Raji (cell line): ENCODE measurements around the gene C3AR1.

Source experiments
- POLR2A ChIP-seq: IDR thresholded peaks from 2 replicates; pipeline ENCODE4 v1.6.1; 2011; ENCODE audit warnings: low read depth, low read length, control low read depth; ENCODE audit not compliant: insufficient read depth

Gene C3AR1

GRCh38 chr12:8069582-8069981, 3.4 kb upstream of the C3AR1 start:
- no peak for TF ChIP-seq POLR2A

GRCh38 chr12:8064131-8064530, 2.0 kb downstream of the C3AR1 start:
- TF ChIP-seq POLR2A, result no peak

- TF ChIP-seq POLR2A, result no peak
These were observed 7.7 kb downstream of the C3AR1 start for GRCh38 chr12:8058506-8058905.

- TF ChIP-seq POLR2A, result no peak
These were observed 8.3 kb downstream of the C3AR1 start for GRCh38 chr12:8057839-8058238.

GRCh38 chr12:8057306-8057705, 8.9 kb downstream of the C3AR1 start:
- no peak for TF ChIP-seq POLR2A

GRCh38 chr12:8054816-8055215, 11.3 kb downstream of the C3AR1 start:
- TF ChIP-seq POLR2A, result no peak

- no peak for TF ChIP-seq POLR2A
These were observed 13.5 kb downstream of the C3AR1 start for GRCh38 chr12:8052679-8053078.

- TF ChIP-seq POLR2A, result no peak
These were observed 15.4 kb downstream of the C3AR1 start for GRCh38 chr12:8050600-8051250.

GRCh38 chr12:8048906-8049305, 17.3 kb downstream of the C3AR1 start:
- TF ChIP-seq POLR2A, result no peak

GRCh38 chr12:8047842-8048241, 18.3 kb downstream of the C3AR1 start:
- no peak for TF ChIP-seq POLR2A

GRCh38 chr12:8045952-8046944, 19.9 kb downstream of the C3AR1 start:
- TF ChIP-seq POLR2A, result no peak

- TF ChIP-seq POLR2A, result no peak
These were observed 25.4 kb downstream of the C3AR1 start for GRCh38 chr12:8040791-8041190.

GRCh38 chr12:8038659-8039114, 27.5 kb downstream of the C3AR1 start:
- TF ChIP-seq POLR2A, result no peak

GRCh38 chr12:8037947-8038346, 28.2 kb downstream of the C3AR1 start:
- TF ChIP-seq POLR2A, result no peak

- TF ChIP-seq POLR2A, result no peak
These were observed 29.0 kb downstream of the C3AR1 start for GRCh38 chr12:8037046-8037663.

- no peak for TF ChIP-seq POLR2A
These were observed 29.8 kb downstream of the C3AR1 start for GRCh38 chr12:8036346-8036745.

GRCh38 chr12:8035440-8036010, 30.6 kb downstream of the C3AR1 start:
- no peak for TF ChIP-seq POLR2A
